HUES6 (cell line): Measurements from ENCODE around the gene KCNN2.

Source experiments
- H3K27ac ChIP-seq: 2 replicates; pipeline ENCODE4 v1.7.0; 2013; ENCODE audit warnings: low read depth, mild to moderate bottlenecking, low read length, inconsistent platforms
- H3K27me3 ChIP-seq: 2 replicates; pipeline ENCODE4 v1.6.1; 2013; ENCODE audit warnings: low read length; ENCODE audit not compliant: control insufficient read depth, insufficient read depth
- H3K36me3 ChIP-seq: 2 replicates; pipeline ENCODE4 v1.6.1; 2013; ENCODE audit warnings: low read length; ENCODE audit not compliant: control insufficient read depth, insufficient read depth
- H3K4me1 ChIP-seq: 2 replicates; pipeline ENCODE4 v1.6.1; 2013; ENCODE audit warnings: low read length; ENCODE audit not compliant: control insufficient read depth, insufficient read depth
- H3K4me3 ChIP-seq: 2 replicates; pipeline ENCODE4 v1.5.1; 2013; ENCODE audit warnings: low read depth, low read length
- H3K9ac ChIP-seq: one replicate; pipeline ENCODE4 v1.6.1; 2013; ENCODE audit warnings: mild to moderate bottlenecking, low read length
- H3K9me3 ChIP-seq: 2 replicates; pipeline ENCODE4 v1.6.1; 2013; ENCODE audit warnings: low read depth, low read length; ENCODE audit not compliant: control insufficient read depth, insufficient read depth

The KCNN2 gene

DNA sequence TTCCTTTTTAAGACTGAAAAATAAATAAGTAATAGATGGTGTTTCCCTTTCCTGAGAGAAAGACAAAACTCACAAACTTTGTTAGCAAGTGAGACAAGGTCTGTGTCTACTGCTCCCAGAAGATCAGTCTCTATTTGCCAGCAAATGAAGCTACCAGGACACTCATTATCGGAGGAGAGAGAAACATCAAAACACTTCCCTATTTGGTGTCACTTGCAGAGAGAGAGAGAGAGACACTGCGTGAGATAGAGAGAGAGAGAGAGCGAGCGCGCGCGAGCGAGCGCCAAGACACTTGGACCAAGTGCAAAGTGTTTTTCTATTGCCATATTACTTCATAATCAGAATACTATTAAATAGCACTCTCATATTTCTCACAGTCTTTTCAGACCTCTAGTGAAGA is 142.7 kb downstream of the KCNN2 start:
- Histone ChIP-seq H3K9me3 (no peaks in the 10 kb centered on the region), H3K4me1 (no peaks in the 10 kb centered on the region), H3K9ac (no peak overlapping the region), H3K4me3 (no peak overlapping the region), H3K27me3 (no peaks in the 10 kb centered on the region), H3K36me3 (no peaks in the 10 kb centered on the region), H3K27ac (no peak overlapping the region)

DNA sequence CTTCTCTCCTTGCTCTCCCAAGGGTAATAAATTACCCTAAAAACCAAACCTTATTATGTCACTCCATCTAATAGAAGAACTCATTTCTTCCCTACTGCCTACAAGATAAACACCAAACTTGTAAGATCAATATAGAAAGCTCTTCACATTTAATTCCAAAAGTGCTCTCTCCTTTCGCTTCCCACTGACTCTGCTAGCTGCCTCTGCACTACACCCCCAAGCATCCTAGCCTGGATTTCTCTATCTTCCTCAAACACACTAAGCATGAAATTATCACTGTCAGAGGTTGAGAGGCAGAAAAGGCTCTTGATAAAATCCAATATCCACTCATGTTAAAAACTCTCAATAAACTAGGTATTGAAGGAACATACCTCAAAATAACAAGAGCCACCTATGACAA is 162.4 kb downstream of the KCNN2 start:
- H3K4me1 ChIP-seq, result 0 out of 2 replicates have a peak, but pooled peaks cover 4% of the 10 kb centered on the region
- no peaks in the 10 kb centered on the region for H3K36me3 ChIP-seq
- H3K9me3 ChIP-seq, result no peaks in the 10 kb centered on the region
- no peaks in the 10 kb centered on the region for H3K27me3 ChIP-seq
- H3K4me3 ChIP-seq, result no peak overlapping the region
- no peak overlapping the region for H3K9ac ChIP-seq
- H3K27ac ChIP-seq, result no peak overlapping the region

DNA sequence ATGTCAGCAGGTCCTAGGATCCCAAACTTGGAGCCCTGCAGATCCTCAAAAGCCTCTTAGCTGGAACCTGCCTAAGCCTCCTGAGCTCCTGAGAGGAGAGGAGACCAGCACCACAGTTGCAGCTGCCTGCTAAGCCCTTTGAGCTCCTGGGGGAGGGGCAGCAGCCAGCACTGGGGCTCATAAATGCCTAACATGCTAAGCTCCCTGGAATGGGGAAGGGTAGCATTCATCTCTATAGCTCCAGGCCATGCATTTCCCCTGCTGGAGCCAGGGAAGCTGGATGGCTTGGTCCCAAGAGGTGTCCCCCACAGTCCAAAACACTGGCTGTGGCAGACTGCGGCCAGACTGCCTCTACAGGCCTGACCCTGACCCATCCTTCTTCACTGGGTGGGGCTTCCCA is 182.7 kb downstream of the KCNN2 start:
- Histone ChIP-seq H3K27ac (no peak overlapping the region), H3K4me1 (peaks cover 4% of the 10 kb centered on the region; the same call in 1 of the 2 replicates), H3K36me3 (no peaks in the 10 kb centered on the region), H3K9me3 (no peaks in the 10 kb centered on the region), H3K27me3 (no peaks in the 10 kb centered on the region), H3K4me3 (no peak overlapping the region), H3K9ac (no peak overlapping the region)
